ENCODE measurements around the gene CERCAM.

GRCh38 chr9:128482186-128482585 lies 61.5 kb downstream of the CERCAM start:
- TF ChIP-seq POLR2A (IDR thresholded peaks at IDR 0.05) (no peak), CTCF (IDR thresholded peaks at IDR 0.05) (no peak), POLR2AphosphoS5 (IDR thresholded peaks at IDR 0.05) (no peak), EP300 (IDR thresholded peaks at IDR 0.05) (no peak)

Measured in stomach (tissue), 4 donors.